ENCODE data around the gene BRPF1. TPM values are rescaled to one million over a fixed set of nuclear protein-coding genes. Genes with fewer than 3 reads are reported as not detected.

BRPF1 gene
- total RNA-seq, 1 experiment from 2014 or later: 20.4 TPM

GRCh38 chr3:9783954-9784353 is 52.4 kb downstream of the BRPF1 start:
- H3K9me3 Mint-ChIP-seq (ENCODE audit: low read depth, unreplicated experiment): no peaks in the 10 kb centered on the region
- intact Hi-C loops (cut with micrococcal nuclease; ENCODE audit: unreplicated experiment): no loop called here
- no TSS peak for BruUV-seq (replicated peaks)
- no peak overlapping the region for H3K27ac Mint-ChIP-seq (ENCODE audit: unreplicated experiment)
- CTCF ChIA-PET: no interaction called here
- H3K27me3 Mint-ChIP-seq (ENCODE audit: unreplicated experiment): no peaks in the 10 kb centered on the region
- peaks cover 45% of the 10 kb centered on the region for H3K36me3 Mint-ChIP-seq (ENCODE audit: insufficient read depth, unreplicated experiment)
- TF ChIP-seq CTCF (IDR thresholded peaks at IDR 0.05; ENCODE audit: unreplicated experiment): no peak
- no peaks in the 10 kb centered on the region for H3K4me1 Mint-ChIP-seq (ENCODE audit: low read depth, unreplicated experiment)
- H3K4me3 Mint-ChIP-seq (ENCODE audit: low read depth, unreplicated experiment): no peak overlapping the region
- DNase-seq: no peak

DNA sequence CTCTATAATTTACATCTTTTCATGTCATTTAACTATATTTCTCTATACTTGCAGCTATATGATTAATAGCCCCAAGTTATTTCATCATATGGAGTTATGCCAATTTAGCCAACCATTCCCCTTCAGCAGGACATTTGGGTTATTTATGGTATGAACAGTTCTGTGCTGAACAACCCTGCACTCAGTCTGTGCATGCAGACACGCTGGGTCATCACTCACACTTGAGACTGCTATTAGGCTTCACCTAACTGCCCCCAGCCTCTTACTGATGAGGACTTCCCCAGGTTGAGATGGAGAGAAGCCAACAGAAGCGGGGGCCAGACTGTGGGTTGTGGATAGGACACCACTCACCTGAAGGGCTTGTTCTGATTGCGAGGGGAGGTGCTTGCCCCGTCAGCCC is 53.4 kb downstream of the BRPF1 start:
- no TSS peak for BruUV-seq (replicated peaks)
- no peak for TF ChIP-seq CTCF (IDR thresholded peaks at IDR 0.05; ENCODE audit: unreplicated experiment)
- Mint-ChIP-seq H3K27ac (ENCODE audit: unreplicated experiment) (no peak overlapping the region), H3K27me3 (ENCODE audit: unreplicated experiment) (no peaks in the 10 kb centered on the region), H3K9me3 (ENCODE audit: low read depth, unreplicated experiment) (no peaks in the 10 kb centered on the region), H3K36me3 (ENCODE audit: insufficient read depth, unreplicated experiment) (peaks cover 50% of the 10 kb centered on the region), H3K4me3 (ENCODE audit: low read depth, unreplicated experiment) (no peak overlapping the region), H3K4me1 (ENCODE audit: low read depth, unreplicated experiment) (no peaks in the 10 kb centered on the region)
- DNase-seq: no peak
- intact Hi-C loops (cut with micrococcal nuclease; ENCODE audit: unreplicated experiment): no loop called here
- CTCF ChIA-PET: no interaction called here

- BruUV-seq (replicated peaks): no TSS peak
- CTCF ChIA-PET: no interaction called here
- H3K27ac Mint-ChIP-seq (ENCODE audit: unreplicated experiment): no peak overlapping the region
- no peak for TF ChIP-seq CTCF (IDR thresholded peaks at IDR 0.05; ENCODE audit: unreplicated experiment)
- peaks cover 50% of the 10 kb centered on the region for H3K36me3 Mint-ChIP-seq (ENCODE audit: insufficient read depth, unreplicated experiment)
- intact Hi-C loops (cut with micrococcal nuclease; ENCODE audit: unreplicated experiment): no loop called here
- H3K4me1 Mint-ChIP-seq (ENCODE audit: low read depth, unreplicated experiment): no peaks in the 10 kb centered on the region
- H3K27me3 Mint-ChIP-seq (ENCODE audit: unreplicated experiment): no peaks in the 10 kb centered on the region
- DNase-seq: no peak
- H3K4me3 Mint-ChIP-seq (ENCODE audit: low read depth, unreplicated experiment): no peak overlapping the region
- H3K9me3 Mint-ChIP-seq (ENCODE audit: low read depth, unreplicated experiment): no peaks in the 10 kb centered on the region
Observed at GRCh38 chr3:9785602-9786001, 54.1 kb downstream of the BRPF1 start.

- no peaks in the 10 kb centered on the region for H3K9me3 Mint-ChIP-seq (ENCODE audit: low read depth, unreplicated experiment)
- H3K4me1 Mint-ChIP-seq (ENCODE audit: low read depth, unreplicated experiment): no peaks in the 10 kb centered on the region
- H3K36me3 Mint-ChIP-seq (ENCODE audit: insufficient read depth, unreplicated experiment): peaks cover 47% of the 10 kb centered on the region
- no peak overlapping the region for H3K4me3 Mint-ChIP-seq (ENCODE audit: low read depth, unreplicated experiment)
- no peak for TF ChIP-seq CTCF (IDR thresholded peaks at IDR 0.05; ENCODE audit: unreplicated experiment)
- CTCF ChIA-PET: no interaction called here
- no peak for DNase-seq
- H3K27me3 Mint-ChIP-seq (ENCODE audit: unreplicated experiment): no peaks in the 10 kb centered on the region
- no peak overlapping the region for H3K27ac Mint-ChIP-seq (ENCODE audit: unreplicated experiment)
- no TSS peak for BruUV-seq (replicated peaks)
- intact Hi-C loops (cut with micrococcal nuclease; ENCODE audit: unreplicated experiment): no loop called here
Observed at GRCh38 chr3:9786209-9786739, 54.7 kb downstream of the BRPF1 start.

Measured in Calu3 (cell line).